Measurements from ENCODE around the gene THRSP. TPM values are rescaled to one million over a fixed set of nuclear protein-coding genes. Genes with fewer than 3 reads are reported as not detected.
"Not testable (repeated sequence)": the region's sequence is repeated elsewhere in the genome, so short reads cannot be mapped to it uniquely, and the experiment has no call there.

THRSP gene
- total RNA-seq, 5 donors from 2014 or later (not counting 1 experiment from before 2014, with no cell fraction given), result not detected

DNA sequence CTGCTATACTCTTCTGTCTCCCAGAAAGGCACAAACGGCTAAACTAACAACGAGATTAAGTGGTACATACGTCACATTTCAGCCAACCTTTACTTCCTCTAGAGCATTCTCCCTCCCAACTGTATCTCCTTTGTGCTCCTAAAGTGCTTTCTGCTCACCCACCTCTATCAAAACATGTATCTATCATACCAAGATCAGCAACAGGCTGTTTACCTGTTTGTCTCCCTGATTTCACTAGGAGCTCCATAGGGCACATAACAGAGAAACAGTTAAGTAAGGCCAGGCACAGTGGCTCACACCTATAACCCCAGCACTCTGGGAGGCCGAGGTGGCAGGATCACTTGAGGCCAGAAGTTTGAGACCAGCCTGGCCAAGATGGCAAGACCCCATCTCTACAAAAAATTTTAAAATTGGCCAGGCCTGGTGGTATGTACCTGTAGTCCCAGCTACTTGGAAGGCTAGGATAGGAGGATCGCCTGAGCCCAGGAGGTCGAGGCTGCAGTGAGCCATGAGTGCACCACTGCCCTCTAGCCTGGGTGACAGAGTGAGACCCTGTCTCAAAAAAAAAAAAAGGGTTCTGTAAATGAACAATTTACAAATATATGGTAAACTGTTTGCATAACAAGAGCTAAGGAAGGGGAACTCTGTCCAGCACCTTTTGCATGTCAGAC, 13.2 kb downstream of the THRSP start:
- Histone ChIP-seq H3K4me1 (ENCODE audit: control insufficient read depth in 1 of 2, extremely low read depth in 1 of 2, insufficient read depth in 2 of 2, low read length in 2 of 2) (peaks cover 16 to 52% of the 10 kb centered on the region in 2 experiments), H3K9me3 (no peaks in the 10 kb centered on the region), H3K27ac (ENCODE audit: low read length) (no peak overlapping the region), H3K36me3 (ENCODE audit: control insufficient read depth in 2 of 2, extremely low read depth in 1 of 2, insufficient read depth in 1 of 2, low read length in 1 of 2) (peaks cover 6 to 8% of the 10 kb centered on the region in 2 donors), H3K4me3 (ENCODE audit: control insufficient read depth in 1 of 2, extremely low read depth in 1 of 2, low read length in 1 of 2) (no peak overlapping the region), H3K27me3 (replicated peaks in 1 of 2; ENCODE audit: control insufficient read depth in 2 of 2, extremely low read depth in 1 of 2, insufficient read depth in 2 of 2, low read length in 1 of 2) (no peaks in the 10 kb centered on the region)
- no peaks in the 10 kb centered on the region for H3K9me3 Mint-ChIP-seq
- no peaks in the 10 kb centered on the region for H3K27me3 Mint-ChIP-seq
- 71% methylated on average over 5 of the region's 6 CpGs for WGBS (ENCODE audit: insufficient coverage)
- CTCF ChIA-PET, result interaction anchor here in 1 of 2 donors (0.6 to 1.2 kb wide), 3 partner anchors 7 to 487 kb away, joined by 3 to 4 read pairs (median 3); partner anchors contain the start of gene ALG8
- peak overlapping the region in 1 of 2 donors; percentile 15 for H3K27ac Mint-ChIP-seq
- DNase-seq (no peak), ATAC-seq (replicated peaks in 1 of 4) (no peak)
- H3K4me3 Mint-ChIP-seq, result peak overlapping the region; percentile 0 to 87 (median 14)
- H3K4me1 Mint-ChIP-seq, result peaks cover 51 to 70% (median 67%) of the 10 kb centered on the region in 3 donors
- POLR2A ChIA-PET, result interaction anchor here in 1 of 2 donors (0.6 to 0.9 kb wide), 2 partner anchors 9 to 350 kb away, joined by 3 to 5 read pairs; no protein-coding TSS in a partner anchor
- peaks cover 14% of the 10 kb centered on the region for H3K36me3 Mint-ChIP-seq

DNA sequence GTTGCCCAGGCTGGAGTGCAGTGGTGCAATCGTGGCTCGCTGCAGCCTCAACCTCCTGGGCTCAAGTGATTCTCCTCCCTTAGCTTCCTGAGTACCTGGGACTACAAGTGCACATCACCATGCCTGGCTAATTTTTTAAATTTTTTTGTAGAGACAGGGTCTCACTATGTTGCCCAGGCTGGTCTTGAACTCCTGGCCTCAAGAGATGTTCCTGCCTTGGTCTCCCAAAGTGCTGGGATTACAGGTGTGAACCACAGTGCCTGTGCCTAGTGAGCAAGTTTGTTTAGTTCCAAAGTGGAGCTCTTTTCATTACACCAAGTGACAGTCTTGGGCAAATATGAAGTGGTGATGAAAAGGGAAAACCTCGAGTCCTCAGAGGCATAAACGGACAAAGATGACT, 13.9 kb downstream of the THRSP start:
- Histone ChIP-seq H3K4me1 (ENCODE audit: control insufficient read depth in 1 of 2, extremely low read depth in 1 of 2, insufficient read depth in 2 of 2, low read length in 2 of 2) (peaks cover 16 to 52% of the 10 kb centered on the region in 2 experiments), H3K4me3 (ENCODE audit: control insufficient read depth in 1 of 2, extremely low read depth in 1 of 2, low read length in 1 of 2) (peak overlapping the region in 1 of 2 donors; percentile 0)
- not testable (repeated sequence) for H3K27me3 Mint-ChIP-seq; ATAC-seq (replicated peaks in 1 of 4); H3K36me3 Mint-ChIP-seq; DNase-seq; H3K9me3 Mint-ChIP-seq; H3K36me3 ChIP-seq (ENCODE audit: control insufficient read depth in 2 of 2, extremely low read depth in 1 of 2, insufficient read depth in 1 of 2, low read length in 1 of 2); H3K27me3 ChIP-seq (replicated peaks in 1 of 2; ENCODE audit: control insufficient read depth in 2 of 2, extremely low read depth in 1 of 2, insufficient read depth in 2 of 2, low read length in 1 of 2); H3K27ac ChIP-seq (ENCODE audit: low read length); H3K9me3 ChIP-seq
- WGBS (ENCODE audit: insufficient coverage), result 81% methylated on average over 4 of the region's 4 CpGs
- ChIA-PET CTCF (interaction anchor here (0.6 to 1.4 kb wide), 5 partner anchors 8 to 486 kb away, joined by 3 to 7 read pairs (median 4); partner anchors contain the start of genes ALG8 (in 1 of the 2) and INTS4 (in 1 of the 2)), POLR2A (interaction anchor here in 1 of 2 donors (0.6 kb wide), 1 partner anchor 350 kb away, joined by 3 read pairs; no protein-coding TSS in a partner anchor)
- H3K4me3 Mint-ChIP-seq, result peak overlapping the region; percentile 87 to 95 (median 93)
- peak overlapping the region; percentile 23 to 61 for H3K27ac Mint-ChIP-seq
- H3K4me1 Mint-ChIP-seq, result peaks cover 53 to 71% (median 65%) of the 10 kb centered on the region in 3 donors

DNA sequence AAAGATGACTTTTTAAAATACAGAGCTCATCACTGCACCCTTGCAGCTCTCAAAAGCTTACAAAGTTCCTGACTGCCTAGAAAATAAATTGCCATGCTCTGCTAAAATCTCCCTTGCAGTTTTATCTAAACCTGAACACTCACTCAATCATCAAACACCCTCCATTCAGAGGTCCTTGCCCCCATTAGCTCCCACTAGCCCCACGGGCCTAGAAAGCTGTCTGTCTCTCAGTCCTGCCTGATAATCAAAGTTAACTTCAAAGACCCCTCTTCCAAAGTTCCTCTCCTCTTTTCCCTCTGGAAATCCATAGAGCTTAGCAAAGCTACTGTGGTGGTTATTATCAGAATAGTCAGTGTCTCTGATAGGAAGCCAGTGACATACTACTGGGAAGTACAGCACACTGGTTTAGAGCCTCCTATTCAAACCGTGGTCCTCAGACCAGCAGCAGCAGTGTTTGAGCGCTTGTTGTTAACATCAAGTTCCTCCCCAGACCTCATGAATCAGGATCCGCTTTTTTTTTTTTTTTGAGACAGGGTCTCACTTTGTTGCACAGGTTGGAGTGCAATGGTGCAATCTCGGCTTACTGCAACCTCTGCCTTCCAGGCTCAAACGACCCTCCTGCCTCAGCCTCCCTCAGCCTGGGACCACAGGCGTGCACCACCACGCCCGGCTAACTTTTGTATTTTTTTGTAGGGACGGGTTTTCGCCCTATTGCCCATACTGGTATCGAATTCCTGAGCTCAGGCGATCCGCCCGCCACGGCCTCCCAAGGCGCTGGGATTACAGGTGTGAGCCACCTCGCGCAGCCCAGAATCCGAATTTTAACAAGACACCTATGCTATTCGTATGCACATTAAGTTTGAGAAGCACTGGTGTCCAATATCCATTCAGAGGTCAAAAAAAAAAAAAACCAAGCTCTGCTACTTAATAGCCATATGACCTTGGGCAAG, 14.8 kb downstream of the THRSP start:
- WGBS (ENCODE audit: insufficient coverage), result 38% methylated on average over 11 of the region's 21 CpGs
- Histone ChIP-seq H3K27me3 (replicated peaks in 1 of 2; ENCODE audit: control insufficient read depth in 2 of 2, extremely low read depth in 1 of 2, insufficient read depth in 2 of 2, low read length in 1 of 2) (no peaks in the 10 kb centered on the region), H3K9me3 (no peaks in the 10 kb centered on the region), H3K4me1 (ENCODE audit: control insufficient read depth in 1 of 2, extremely low read depth in 1 of 2, insufficient read depth in 2 of 2, low read length in 2 of 2) (peaks cover 16 to 52% of the 10 kb centered on the region in 2 experiments), H3K27ac (ENCODE audit: low read length) (no peak overlapping the region), H3K4me3 (ENCODE audit: control insufficient read depth in 1 of 2, extremely low read depth in 1 of 2, low read length in 1 of 2) (peak overlapping the region; percentile 79 to 95), H3K36me3 (ENCODE audit: control insufficient read depth in 2 of 2, extremely low read depth in 1 of 2, insufficient read depth in 1 of 2, low read length in 1 of 2) (peaks cover 2 to 6% of the 10 kb centered on the region in 2 donors)
- peak overlapping the region; percentile 63 to 98 for H3K27ac Mint-ChIP-seq
- peak overlapping the region; percentile 87 to 95 (median 93) for H3K4me3 Mint-ChIP-seq
- no peaks in the 10 kb centered on the region for H3K9me3 Mint-ChIP-seq
- H3K4me1 Mint-ChIP-seq, result peaks cover 53 to 70% (median 61%) of the 10 kb centered on the region in 3 donors
- peaks cover 6% of the 10 kb centered on the region for H3K36me3 Mint-ChIP-seq
- DNase-seq, result peak in 1 of 35 experiments; percentile 7
- H3K27me3 Mint-ChIP-seq, result no peaks in the 10 kb centered on the region
- ATAC-seq (replicated peaks in 1 of 4), result no peak
- CTCF ChIA-PET, result interaction anchor here (0.5 to 1.4 kb wide), 9 partner anchors 32 to 837 kb away, joined by 3 to 7 read pairs (median 3); partner anchors contain the start of genes INTS4 (in 1 of the 2) and NARS2 (in 1 of the 2)
- POLR2A ChIA-PET, result interaction anchor here (0.6 to 0.9 kb wide), 3 partner anchors 61 to 128 kb away, joined by 3 read pairs; partner anchors contain the start of gene ALG8 (in 1 of the 2)

DNA sequence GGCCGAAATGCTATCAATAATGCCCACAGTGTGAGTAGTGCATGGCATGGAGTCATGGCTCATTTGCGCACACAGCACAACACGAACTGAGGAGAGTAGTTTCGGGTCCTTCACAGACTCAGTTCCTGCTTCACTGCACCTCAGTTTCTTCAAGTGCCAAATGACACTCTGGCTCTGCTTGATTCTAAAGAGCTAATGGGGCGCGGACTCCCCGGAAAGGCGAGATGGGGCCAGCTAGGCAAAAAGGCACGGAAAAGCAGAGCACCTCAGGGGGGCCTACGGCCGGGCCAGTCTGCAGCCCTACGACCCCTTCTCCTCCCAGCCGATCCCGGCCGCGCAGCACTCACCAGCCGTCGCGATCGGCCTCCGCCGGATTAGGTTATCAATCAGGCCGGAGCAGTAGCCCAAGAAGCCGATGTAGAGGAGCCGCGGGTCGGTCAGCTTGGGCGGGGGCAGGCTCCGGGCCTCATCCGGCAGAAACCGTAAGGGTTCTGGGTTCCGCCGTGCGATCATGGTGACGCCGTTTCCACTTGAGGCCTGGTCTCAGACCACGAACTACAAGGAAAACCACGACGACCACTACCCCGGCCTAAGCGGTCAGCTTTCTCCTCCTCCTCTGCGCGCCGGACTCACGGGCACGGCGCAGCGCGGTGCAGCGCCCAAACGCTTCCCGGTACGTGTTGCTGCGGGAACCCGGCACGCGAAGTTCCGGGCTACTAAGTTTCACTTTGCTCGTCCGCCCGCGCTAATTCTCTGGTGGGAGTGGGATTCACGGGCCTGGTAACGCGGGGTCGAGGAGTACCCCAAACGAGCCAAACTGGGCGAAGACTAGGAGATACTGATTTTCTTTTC, 15.8 kb downstream of the THRSP start, which contains the start of gene NDUFC2:
Gene NDUFC2 (minus strand): TSS at position 631 of the 852 bp plus-strand sequence. CDS start 118 bp downstream, at position 513.
- ATAC-seq (replicated peaks in 1 of 4) (peak; percentile 81 to 87 (median 85)), DNase-seq (peak; percentile 12 to 77 (median 51))
- no peaks in the 10 kb centered on the region for H3K27me3 Mint-ChIP-seq
- ChIA-PET CTCF (interaction anchor here (0.5 to 2.1 kb wide), 6 partner anchors 33 to 838 kb away, joined by 3 to 12 read pairs (median 3); partner anchors contain the start of genes INTS4 (in 1 of the 2) and NARS2 (in 1 of the 2)), POLR2A (interaction anchor here (0.6 to 0.9 kb wide), 3 partner anchors 60 to 127 kb away, joined by 3 read pairs; partner anchors contain the start of gene ALG8 (in 1 of the 2))
- Histone ChIP-seq H3K9me3 (no peaks in the 10 kb centered on the region), H3K4me3 (ENCODE audit: control insufficient read depth in 1 of 2, extremely low read depth in 1 of 2, low read length in 1 of 2) (peak within 1 kb of the TSS; percentile 79 to 95), H3K27ac (ENCODE audit: low read length) (peak within 1 kb of the TSS; percentile 73), H3K4me1 (ENCODE audit: control insufficient read depth in 1 of 2, extremely low read depth in 1 of 2, insufficient read depth in 2 of 2, low read length in 2 of 2) (peaks cover 16 to 52% of the 10 kb centered on the region in 2 experiments), H3K27me3 (replicated peaks in 1 of 2; ENCODE audit: control insufficient read depth in 2 of 2, extremely low read depth in 1 of 2, insufficient read depth in 2 of 2, low read length in 1 of 2) (no peaks in the 10 kb centered on the region), H3K36me3 (ENCODE audit: control insufficient read depth in 2 of 2, extremely low read depth in 1 of 2, insufficient read depth in 1 of 2, low read length in 1 of 2) (peaks cover 2 to 6% of the 10 kb centered on the region in 2 donors)
- peak within 1 kb of the TSS; percentile 86 to 98 for H3K27ac Mint-ChIP-seq
- H3K4me1 Mint-ChIP-seq, result peaks cover 50 to 66% (median 61%) of the 10 kb centered on the region in 3 donors
- WGBS (ENCODE audit: insufficient coverage), result under 1% methylated on average over 51 of the region's 68 CpGs
- peak within 1 kb of the TSS; percentile 87 to 95 (median 93) for H3K4me3 Mint-ChIP-seq
- peaks cover 6% of the 10 kb centered on the region for H3K36me3 Mint-ChIP-seq
- no peaks in the 10 kb centered on the region for H3K9me3 Mint-ChIP-seq

DNA sequence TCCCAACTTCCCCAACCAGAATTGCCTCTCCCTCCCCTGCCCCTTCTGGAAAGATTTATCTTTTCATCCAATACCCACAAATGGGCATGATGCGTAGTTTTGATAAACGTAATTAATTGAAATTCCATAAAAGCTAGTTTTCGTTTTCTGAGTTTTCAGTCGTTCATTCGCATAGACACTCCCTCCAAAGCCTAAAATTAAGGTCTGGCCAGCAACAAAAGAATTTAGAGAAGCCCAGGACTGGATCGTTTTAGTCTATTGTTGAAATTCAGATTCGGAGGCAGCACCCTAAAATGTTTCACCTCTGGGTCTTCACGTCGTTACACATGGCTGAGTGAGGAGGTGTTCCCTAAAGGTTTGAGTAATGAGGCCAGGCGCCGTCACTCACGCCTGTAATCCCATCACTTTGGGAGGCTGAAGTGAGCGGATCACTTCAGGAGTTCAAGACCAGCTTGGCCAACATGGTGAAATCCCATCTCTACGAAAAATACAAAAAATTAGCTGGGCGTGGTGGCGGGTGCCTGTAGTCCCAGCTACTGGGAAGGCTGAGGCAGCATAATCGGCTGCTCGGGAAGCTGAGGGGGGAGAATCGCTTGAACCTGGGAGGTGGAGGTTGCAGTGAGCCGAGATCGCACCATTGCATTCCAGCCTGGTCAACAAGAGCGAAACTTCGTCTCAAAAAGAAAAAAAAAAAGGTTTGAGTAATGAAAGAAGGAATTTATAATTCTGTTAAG, 16.6 kb downstream of the THRSP start:
- ATAC-seq (replicated peaks in 1 of 4) (no peak), DNase-seq (no peak)
- H3K36me3 Mint-ChIP-seq, result peaks cover 6% of the 10 kb centered on the region
- H3K27ac Mint-ChIP-seq, result peak overlapping the region; percentile 86 to 98
- H3K4me3 Mint-ChIP-seq, result peak overlapping the region; percentile 87 to 95 (median 93)
- no peaks in the 10 kb centered on the region for H3K9me3 Mint-ChIP-seq
- no peaks in the 10 kb centered on the region for H3K27me3 ChIP-seq (replicated peaks in 1 of 2; ENCODE audit: control insufficient read depth in 2 of 2, extremely low read depth in 1 of 2, insufficient read depth in 2 of 2, low read length in 1 of 2)
- 93% methylated on average over 12 of the region's 23 CpGs for WGBS (ENCODE audit: insufficient coverage)
- H3K27me3 Mint-ChIP-seq, result no peaks in the 10 kb centered on the region
- no peaks in the 10 kb centered on the region for H3K9me3 ChIP-seq
- H3K27ac ChIP-seq (ENCODE audit: low read length), result peak overlapping the region; percentile 73
- peaks cover 42 to 59% (median 56%) of the 10 kb centered on the region in 3 donors for H3K4me1 Mint-ChIP-seq
- H3K4me3 ChIP-seq (ENCODE audit: control insufficient read depth in 1 of 2, extremely low read depth in 1 of 2, low read length in 1 of 2), result peak overlapping the region; percentile 79 to 95
- H3K4me1 ChIP-seq (ENCODE audit: control insufficient read depth in 1 of 2, extremely low read depth in 1 of 2, insufficient read depth in 2 of 2, low read length in 2 of 2), result peaks cover 16 to 52% of the 10 kb centered on the region in 2 experiments
- ChIA-PET CTCF (interaction anchor here in 1 of 2 donors (2.1 kb wide), 1 partner anchor 85 kb away, joined by 12 read pairs; the partner anchor contains the start of gene INTS4), POLR2A (interaction anchor here in 1 of 2 donors (0.7 kb wide), 1 partner anchor 495 kb away, joined by 7 read pairs; the partner anchor contains the start of gene NARS2)
- peaks cover 2 to 6% of the 10 kb centered on the region in 2 donors for H3K36me3 ChIP-seq (ENCODE audit: control insufficient read depth in 2 of 2, extremely low read depth in 1 of 2, insufficient read depth in 1 of 2, low read length in 1 of 2)

All from T-cell (primary cell).